Chondrocyte (in vitro differentiated cells): ENCODE results near the gene NKD2. TPM values are rescaled to one million over a fixed set of nuclear protein-coding genes. Genes with fewer than 3 reads are reported as not detected.

ENCODE experiments used
- DNase-seq: peaks from one replicate; pipeline ENCODE4 v3.0.0; 2021; ENCODE audit warnings: mixed read lengths, low spot score
- H3K27ac Mint-ChIP-seq: one replicate; pipeline ENCODE4 v1.8.0; 2021; ENCODE audit warnings: mild to moderate bottlenecking, moderate library complexity, mixed read lengths; ENCODE audit not compliant: unreplicated experiment
- H3K27me3 Mint-ChIP-seq: 2 replicates; pipeline ENCODE4 v1.8.0; 2021; ENCODE audit warnings: low read depth, mixed read lengths
- H3K36me3 Mint-ChIP-seq: 2 replicates; pipeline ENCODE4 v1.8.0; 2021; ENCODE audit warnings: low read depth, mixed read lengths
- H3K4me1 Mint-ChIP-seq: 2 replicates; pipeline ENCODE4 v1.8.0; 2021; ENCODE audit warnings: low read depth, mild to moderate bottlenecking, mixed read lengths
- H3K4me3 Mint-ChIP-seq: one replicate; pipeline ENCODE4 v1.8.0; 2021; ENCODE audit warnings: mild to moderate bottlenecking, moderate library complexity, mixed read lengths; ENCODE audit not compliant: unreplicated experiment
- H3K9me3 Mint-ChIP-seq: 2 replicates; pipeline ENCODE4 v1.8.0; 2021; ENCODE audit warnings: low read depth, mixed read lengths
- total RNA-seq: library from RNA; stranded (reverse); gene quantifications from 3 replicates; pipeline ENCODE4 v1.2.1, GENCODE V29; 2021
- TF ChIP-seq, protein P1 (sequence below): fragments of 200-600 bp; sonication (generic); IDR thresholded peaks from 2 replicates; pipeline ENCODE4 v1.5.0; 2021; ENCODE audit warnings: antibody characterized with exemption, mild to moderate bottlenecking, moderate library complexity

The NKD2 gene
- total RNA-seq, 1 donor from 2014 or later: not detected

DNA sequence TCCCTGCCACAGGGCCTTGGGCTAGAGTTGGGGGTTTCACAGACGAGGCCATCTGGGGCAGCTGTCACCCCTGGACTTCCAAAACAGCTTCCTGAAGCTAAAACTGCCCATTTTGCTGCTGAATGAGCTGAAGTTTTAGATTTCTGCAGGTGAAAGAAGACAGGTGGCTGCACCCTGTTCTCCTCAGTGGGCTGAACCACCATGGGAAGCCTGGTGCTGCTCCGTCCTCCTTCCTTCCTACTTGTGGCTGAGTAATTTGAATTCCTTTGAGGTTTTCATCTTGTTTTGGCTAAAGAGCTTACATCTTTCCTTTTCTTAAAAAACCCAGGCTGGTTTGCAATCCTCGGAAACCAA lies 5.3 kb downstream of the NKD2 start:
- no peak overlapping the region for H3K4me3 Mint-ChIP-seq
- peaks cover 38% of the 10 kb centered on the region for H3K27me3 Mint-ChIP-seq
- H3K9me3 Mint-ChIP-seq: no peaks in the 10 kb centered on the region
- no peaks in the 10 kb centered on the region for H3K36me3 Mint-ChIP-seq
- H3K27ac Mint-ChIP-seq: no peak overlapping the region
- TF ChIP-seq, protein P1, sequence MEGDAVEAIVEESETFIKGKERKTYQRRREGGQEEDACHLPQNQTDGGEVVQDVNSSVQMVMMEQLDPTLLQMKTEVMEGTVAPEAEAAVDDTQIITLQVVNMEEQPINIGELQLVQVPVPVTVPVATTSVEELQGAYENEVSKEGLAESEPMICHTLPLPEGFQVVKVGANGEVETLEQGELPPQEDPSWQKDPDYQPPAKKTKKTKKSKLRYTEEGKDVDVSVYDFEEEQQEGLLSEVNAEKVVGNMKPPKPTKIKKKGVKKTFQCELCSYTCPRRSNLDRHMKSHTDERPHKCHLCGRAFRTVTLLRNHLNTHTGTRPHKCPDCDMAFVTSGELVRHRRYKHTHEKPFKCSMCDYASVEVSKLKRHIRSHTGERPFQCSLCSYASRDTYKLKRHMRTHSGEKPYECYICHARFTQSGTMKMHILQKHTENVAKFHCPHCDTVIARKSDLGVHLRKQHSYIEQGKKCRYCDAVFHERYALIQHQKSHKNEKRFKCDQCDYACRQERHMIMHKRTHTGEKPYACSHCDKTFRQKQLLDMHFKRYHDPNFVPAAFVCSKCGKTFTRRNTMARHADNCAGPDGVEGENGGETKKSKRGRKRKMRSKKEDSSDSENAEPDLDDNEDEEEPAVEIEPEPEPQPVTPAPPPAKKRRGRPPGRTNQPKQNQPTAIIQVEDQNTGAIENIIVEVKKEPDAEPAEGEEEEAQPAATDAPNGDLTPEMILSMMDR: no peak
- no peak for DNase-seq
- H3K4me1 Mint-ChIP-seq: peaks cover 3% of the 10 kb centered on the region

DNA sequence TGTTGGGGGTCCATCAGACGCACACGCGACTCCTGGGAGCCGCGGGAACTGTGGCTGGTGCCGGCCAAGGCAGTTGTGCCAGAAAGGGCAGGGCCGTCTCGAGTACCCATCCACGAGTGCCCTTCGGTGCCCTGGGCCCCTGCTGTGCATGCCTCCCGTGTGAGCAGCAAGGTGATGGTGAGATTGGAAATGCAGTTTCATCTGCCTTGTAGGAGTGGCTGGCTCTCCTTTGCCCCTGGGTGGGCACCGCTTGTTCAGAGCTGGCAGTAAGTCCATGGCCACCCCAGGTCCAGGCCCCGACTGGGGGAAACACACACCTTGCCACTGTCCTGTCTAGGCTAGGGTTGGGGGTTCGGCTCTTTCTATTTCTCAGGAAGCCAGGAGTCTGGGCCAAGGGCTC lies 5.7 kb downstream of the NKD2 start:
- peaks cover 38% of the 10 kb centered on the region for H3K27me3 Mint-ChIP-seq
- H3K27ac Mint-ChIP-seq: no peak overlapping the region
- no peaks in the 10 kb centered on the region for H3K36me3 Mint-ChIP-seq
- peaks cover 3% of the 10 kb centered on the region for H3K4me1 Mint-ChIP-seq
- no peaks in the 10 kb centered on the region for H3K9me3 Mint-ChIP-seq
- TF ChIP-seq, protein P1: no peak
- no peak overlapping the region for H3K4me3 Mint-ChIP-seq
- DNase-seq: peak; percentile 86

DNA sequence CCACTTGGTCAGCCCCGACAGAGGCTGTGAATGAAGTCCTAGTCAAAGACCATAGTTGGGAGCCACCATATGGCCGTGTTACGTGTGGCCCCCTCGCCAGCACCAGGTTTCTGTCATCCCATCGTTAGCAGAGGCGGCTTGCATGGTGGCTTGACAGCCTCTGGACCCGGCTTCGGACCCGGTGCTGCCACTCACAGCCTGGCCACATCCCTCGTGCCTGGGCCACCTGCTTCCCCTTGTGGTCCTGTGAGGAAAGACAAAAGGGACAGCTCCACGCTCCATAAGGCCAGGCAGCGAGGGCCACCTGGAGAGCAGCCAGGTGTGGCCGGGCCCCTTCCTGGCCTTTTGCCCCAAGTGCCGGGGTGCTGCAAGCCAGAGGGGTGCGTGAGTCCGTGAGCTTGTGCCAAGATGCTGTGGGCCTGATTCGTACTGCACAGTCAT lies 6.2 kb downstream of the NKD2 start:
- Mint-ChIP-seq H3K4me1 (peaks cover 2% of the 10 kb centered on the region), H3K36me3 (no peaks in the 10 kb centered on the region), H3K27ac (no peak overlapping the region), H3K9me3 (no peaks in the 10 kb centered on the region), H3K4me3 (no peak overlapping the region), H3K27me3 (peaks cover 37% of the 10 kb centered on the region)
- peak; percentile 91 for DNase-seq
- TF ChIP-seq, protein P1: no peak

DNA sequence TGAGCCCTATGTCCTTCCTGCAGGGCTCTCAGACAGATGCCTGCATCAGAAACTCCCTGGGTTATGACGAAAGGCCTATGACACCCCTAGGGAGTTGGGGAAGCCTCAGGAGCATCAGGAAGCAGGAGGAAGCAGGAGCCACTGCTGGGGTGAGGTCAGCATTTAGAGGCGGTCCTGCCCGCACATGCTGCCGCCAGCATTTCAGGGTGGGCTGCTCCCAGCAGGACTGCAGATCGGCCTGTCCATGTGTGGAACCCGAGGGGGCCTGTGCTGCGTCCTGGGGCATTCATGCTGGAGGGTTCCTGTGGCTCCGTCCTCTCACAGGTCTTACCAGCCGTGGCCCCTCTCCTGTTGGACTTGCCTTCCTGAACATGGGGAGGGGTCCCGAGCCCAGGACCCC lies 6.9 kb downstream of the NKD2 start:
- Mint-ChIP-seq H3K27me3 (peaks cover 35% of the 10 kb centered on the region), H3K27ac (no peak overlapping the region), H3K4me1 (no peaks in the 10 kb centered on the region), H3K9me3 (no peaks in the 10 kb centered on the region), H3K36me3 (no peaks in the 10 kb centered on the region), H3K4me3 (no peak overlapping the region)
- TF ChIP-seq, protein P1: no peak
- DNase-seq: peak; percentile 64

DNA sequence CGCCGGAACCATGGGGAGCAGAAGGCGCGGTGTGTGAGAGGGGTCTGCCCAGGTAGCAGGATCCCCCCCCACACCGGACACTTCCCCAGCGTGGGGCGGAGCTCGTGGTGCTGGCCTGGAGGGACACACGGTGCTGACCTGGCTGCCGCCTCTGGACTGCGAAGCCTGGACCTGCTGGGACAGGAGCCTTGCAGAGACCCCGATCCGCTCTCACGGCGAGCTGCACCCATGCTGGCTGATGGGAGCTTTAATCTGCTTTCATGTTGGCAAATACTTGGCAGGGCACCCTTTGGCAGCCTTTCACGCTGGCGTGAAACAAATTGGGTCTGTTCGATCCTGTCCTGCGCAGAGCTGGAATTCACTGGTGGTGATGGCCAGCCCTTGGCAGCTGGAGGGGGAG lies 7.4 kb downstream of the NKD2 start:
- no peaks in the 10 kb centered on the region for H3K9me3 Mint-ChIP-seq
- H3K4me1 Mint-ChIP-seq: no peaks in the 10 kb centered on the region
- peak; percentile 90 for DNase-seq
- peaks cover 34% of the 10 kb centered on the region for H3K27me3 Mint-ChIP-seq
- no peaks in the 10 kb centered on the region for H3K36me3 Mint-ChIP-seq
- TF ChIP-seq, protein P1: no peak
- no peak overlapping the region for H3K4me3 Mint-ChIP-seq
- H3K27ac Mint-ChIP-seq: no peak overlapping the region
